Liver (tissue), 9 donors: Measurements from ENCODE around the gene SSNA1. TPM values are rescaled to one million over a fixed set of nuclear protein-coding genes. Genes with fewer than 3 reads are reported as not detected.

Source experiments
- DNase-seq: peaks from one replicate; pipeline ENCODE4 v3.0.0-alpha.2; 2017; ENCODE audit warnings: low spot score
- H3K27ac ChIP-seq, 2 donors: one replicate each; pipeline ENCODE4 v1.7.0; 2013; ENCODE audit warnings: inconsistent platforms in 2 of 2, low read length in 2 of 2, control low read depth in 1 of 2, low read depth in 1 of 2, mild to moderate bottlenecking in 1 of 2
- H3K27me3 ChIP-seq, 4 donors: one replicate each; pipeline versions ENCODE4 v1.6.1 to v1.7.0; 2013; ENCODE audit warnings: low read length in 3 of 4, inconsistent platforms in 1 of 4, mild to moderate bottlenecking in 1 of 4, moderate library complexity in 1 of 4; ENCODE audit not compliant: control insufficient read depth in 4 of 4, insufficient read depth in 4 of 4
- H3K36me3 ChIP-seq, 4 donors: one replicate each; pipeline versions ENCODE4 v1.6.1 to v1.7.0; 2013; ENCODE audit warnings: low read length in 3 of 4, mild to moderate bottlenecking in 3 of 4, low read depth in 1 of 4, moderate library complexity in 1 of 4; ENCODE audit not compliant: control insufficient read depth in 4 of 4, insufficient read depth in 3 of 4
- H3K4me1 ChIP-seq, 4 donors: one replicate each; pipeline versions ENCODE4 v1.6.1 to v1.7.0; 2013; ENCODE audit warnings: low read length in 3 of 4, mild to moderate bottlenecking in 3 of 4, moderate library complexity in 1 of 4; ENCODE audit not compliant: control insufficient read depth in 4 of 4, insufficient read depth in 4 of 4
- H3K4me3 ChIP-seq, 3 donors: one replicate each; pipeline versions ENCODE4 v1.6.1 to v1.7.0; 2013; ENCODE audit warnings: low read length in 3 of 3, control low read depth in 1 of 3, low read depth in 1 of 3, mild to moderate bottlenecking in 1 of 3
- H3K9ac ChIP-seq, 2 donors: one replicate each; pipeline ENCODE4 v1.7.0; 2013; ENCODE audit warnings: low read length in 2 of 2, mild to moderate bottlenecking in 2 of 2, moderate library complexity in 2 of 2, control low read depth in 1 of 2, low read depth in 1 of 2
- H3K9me3 ChIP-seq, 4 donors: one replicate each; pipeline versions ENCODE4 v1.6.1 to v1.7.0; 2013; ENCODE audit warnings: low read length in 3 of 4; ENCODE audit not compliant: control insufficient read depth in 4 of 4
- EGR1 ChIP-seq, 2 donors: IDR thresholded peaks; 2 replicates each; pipeline ENCODE4 v1.6.1; 2016 to 2018; ENCODE audit warnings: antibody characterized with exemption in 2 of 2, low read depth in 2 of 2
- FOXA2 ChIP-seq: IDR thresholded peaks from 2 replicates; pipeline ENCODE4 v1.6.1; 2016; ENCODE audit warnings: antibody characterized with exemption
- GABPA ChIP-seq, 2 donors: IDR thresholded peaks in 1 of 2; conservative IDR thresholded peaks in 1 of 2; 2 replicates each; pipeline ENCODE4 v1.6.1; 2016; ENCODE audit warnings: antibody characterized with exemption in 2 of 2, mild to moderate bottlenecking in 1 of 2, moderate library complexity in 1 of 2
- HNF4A ChIP-seq, 2 donors: conservative IDR thresholded peaks; 2 replicates each; pipeline ENCODE4 v1.6.1; 2016; ENCODE audit warnings: antibody characterized with exemption in 2 of 2, mild to moderate bottlenecking in 2 of 2
- HNF4G ChIP-seq: IDR thresholded peaks from 2 replicates; pipeline ENCODE4 v1.6.1; 2016; ENCODE audit warnings: antibody characterized with exemption
- NR2F2 ChIP-seq: IDR thresholded peaks from 2 replicates; pipeline ENCODE4 v1.6.1; 2016; ENCODE audit warnings: antibody characterized with exemption
- RAD21 ChIP-seq, 2 donors: IDR thresholded peaks; 2 replicates each; pipeline ENCODE4 v1.6.1; 2016; ENCODE audit warnings: antibody characterized with exemption in 2 of 2, mild to moderate bottlenecking in 2 of 2
- RXRA ChIP-seq, 2 donors: IDR thresholded peaks; 2 replicates each; pipeline ENCODE4 v1.6.1; 2017 to 2018; ENCODE audit warnings: antibody characterized with exemption in 2 of 2, mild to moderate bottlenecking in 1 of 2
- SP1 ChIP-seq: IDR thresholded peaks from 2 replicates; pipeline ENCODE4 v1.6.1; 2018; ENCODE audit warnings: antibody characterized with exemption, mild to moderate bottlenecking
- TAF1 ChIP-seq: conservative IDR thresholded peaks from 2 replicates; pipeline ENCODE4 v1.6.1; 2016; ENCODE audit warnings: antibody characterized with exemption, mild to moderate bottlenecking
- YY1 ChIP-seq: IDR thresholded peaks from 2 replicates; pipeline ENCODE4 v1.6.1; 2016; ENCODE audit warnings: antibody characterized with exemption, mild to moderate bottlenecking
- WGBS: extraction: QIAGEN DNeasy Blood & Tissue Kit; methylation state at CpG from one replicate; pipeline ENCODE4 v1.1.7; 2013; 5-methylcytosine and 5-hydroxymethylcytosine counted together
- polyA plus RNA-seq, 2 donors: library from polyadenylated mRNA; stranded (reverse) in 1 of 2; unstranded in 1 of 2; fragments of 200-250 nt in 1 of 2; fragments of >200 nt in 1 of 2; fragmentation: Nextera tagmentation in 1 of 2; extraction: Ambion mirVana in 1 of 2; gene quantifications; one replicate each; pipeline versions ENCODE4 v1.2.1 to v1.2.3, GENCODE V29; 2013 to 2015
- total RNA-seq, 2 donors: library from RNA; depleted of rRNA; stranded (reverse); fragments of >200 nt; gene quantifications; one replicate each; pipeline ENCODE4 v1.2.3, GENCODE V29; 2014
- TF ChIP-seq, protein P1 (sequence below): fragments of 150-350 bp; IDR thresholded peaks from 2 replicates; pipeline ENCODE4 v1.5.1; 2017; ENCODE audit warnings: improper control_type of control experiment, low read depth, low read length; ENCODE audit not compliant: missing input control
- TF ChIP-seq, protein P2 (sequence below): IDR thresholded peaks from 2 replicates; pipeline ENCODE4 v1.6.1; 2016; ENCODE audit warnings: antibody characterized with exemption, mild to moderate bottlenecking
- TF ChIP-seq, protein P3 (sequence below): IDR thresholded peaks from 2 replicates; pipeline ENCODE4 v1.6.1; 2016; ENCODE audit warnings: antibody characterized with exemption
- TF ChIP-seq, protein P4 (sequence below): IDR thresholded peaks from 2 replicates; pipeline ENCODE4 v1.6.1; 2016; ENCODE audit warnings: antibody characterized with exemption
- TF ChIP-seq, protein P5 (sequence below): IDR thresholded peaks from 2 replicates; pipeline ENCODE4 v1.6.1; 2016; ENCODE audit warnings: antibody characterized with exemption
- donor health status: healthy.
- donor health status: healthy.
- donor health status: healthy.
- donor health status: healthy.
- donor health status: healthy.

Gene SSNA1
- total and polyA plus RNA-seq, 4 donors = 29.8 to 44.2 (median 40.3) TPM

DNA sequence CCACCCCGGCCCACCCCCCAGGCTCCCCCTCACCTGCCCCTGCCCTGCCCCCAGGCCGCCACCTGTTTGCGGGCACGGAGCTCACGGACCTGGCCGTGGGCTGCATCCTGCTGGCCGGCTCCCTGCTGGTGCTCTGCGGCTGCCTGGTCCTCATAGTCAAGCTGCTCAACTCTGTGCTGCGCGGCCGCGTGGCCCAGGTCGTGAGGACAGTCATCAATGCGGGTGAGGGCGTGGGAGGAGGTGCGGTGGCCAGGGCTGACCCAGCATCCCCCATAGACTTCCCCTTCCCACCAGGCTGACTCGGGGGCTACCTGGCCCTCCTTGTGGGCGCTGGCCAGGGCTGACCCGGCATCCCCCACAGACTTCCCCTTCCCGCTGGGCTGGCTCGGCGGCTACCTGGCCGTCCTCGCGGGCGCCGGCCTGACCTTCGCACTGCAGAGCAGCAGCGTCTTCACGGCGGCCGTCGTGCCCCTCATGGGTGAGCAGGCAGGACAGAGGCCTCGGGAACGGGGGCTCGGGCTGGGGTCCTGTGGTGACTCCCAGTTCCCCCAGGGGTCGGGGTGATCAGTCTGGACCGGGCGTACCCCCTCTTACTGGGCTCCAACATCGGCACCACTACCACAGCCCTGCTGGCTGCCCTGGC lies 45.7 kb downstream of the SSNA1 start:
- no peak for TF ChIP-seq RXRA (IDR thresholded peaks at IDR 0.05)
- TF ChIP-seq, protein P1, sequence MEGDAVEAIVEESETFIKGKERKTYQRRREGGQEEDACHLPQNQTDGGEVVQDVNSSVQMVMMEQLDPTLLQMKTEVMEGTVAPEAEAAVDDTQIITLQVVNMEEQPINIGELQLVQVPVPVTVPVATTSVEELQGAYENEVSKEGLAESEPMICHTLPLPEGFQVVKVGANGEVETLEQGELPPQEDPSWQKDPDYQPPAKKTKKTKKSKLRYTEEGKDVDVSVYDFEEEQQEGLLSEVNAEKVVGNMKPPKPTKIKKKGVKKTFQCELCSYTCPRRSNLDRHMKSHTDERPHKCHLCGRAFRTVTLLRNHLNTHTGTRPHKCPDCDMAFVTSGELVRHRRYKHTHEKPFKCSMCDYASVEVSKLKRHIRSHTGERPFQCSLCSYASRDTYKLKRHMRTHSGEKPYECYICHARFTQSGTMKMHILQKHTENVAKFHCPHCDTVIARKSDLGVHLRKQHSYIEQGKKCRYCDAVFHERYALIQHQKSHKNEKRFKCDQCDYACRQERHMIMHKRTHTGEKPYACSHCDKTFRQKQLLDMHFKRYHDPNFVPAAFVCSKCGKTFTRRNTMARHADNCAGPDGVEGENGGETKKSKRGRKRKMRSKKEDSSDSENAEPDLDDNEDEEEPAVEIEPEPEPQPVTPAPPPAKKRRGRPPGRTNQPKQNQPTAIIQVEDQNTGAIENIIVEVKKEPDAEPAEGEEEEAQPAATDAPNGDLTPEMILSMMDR = no peak
- TF ChIP-seq, protein P2, sequence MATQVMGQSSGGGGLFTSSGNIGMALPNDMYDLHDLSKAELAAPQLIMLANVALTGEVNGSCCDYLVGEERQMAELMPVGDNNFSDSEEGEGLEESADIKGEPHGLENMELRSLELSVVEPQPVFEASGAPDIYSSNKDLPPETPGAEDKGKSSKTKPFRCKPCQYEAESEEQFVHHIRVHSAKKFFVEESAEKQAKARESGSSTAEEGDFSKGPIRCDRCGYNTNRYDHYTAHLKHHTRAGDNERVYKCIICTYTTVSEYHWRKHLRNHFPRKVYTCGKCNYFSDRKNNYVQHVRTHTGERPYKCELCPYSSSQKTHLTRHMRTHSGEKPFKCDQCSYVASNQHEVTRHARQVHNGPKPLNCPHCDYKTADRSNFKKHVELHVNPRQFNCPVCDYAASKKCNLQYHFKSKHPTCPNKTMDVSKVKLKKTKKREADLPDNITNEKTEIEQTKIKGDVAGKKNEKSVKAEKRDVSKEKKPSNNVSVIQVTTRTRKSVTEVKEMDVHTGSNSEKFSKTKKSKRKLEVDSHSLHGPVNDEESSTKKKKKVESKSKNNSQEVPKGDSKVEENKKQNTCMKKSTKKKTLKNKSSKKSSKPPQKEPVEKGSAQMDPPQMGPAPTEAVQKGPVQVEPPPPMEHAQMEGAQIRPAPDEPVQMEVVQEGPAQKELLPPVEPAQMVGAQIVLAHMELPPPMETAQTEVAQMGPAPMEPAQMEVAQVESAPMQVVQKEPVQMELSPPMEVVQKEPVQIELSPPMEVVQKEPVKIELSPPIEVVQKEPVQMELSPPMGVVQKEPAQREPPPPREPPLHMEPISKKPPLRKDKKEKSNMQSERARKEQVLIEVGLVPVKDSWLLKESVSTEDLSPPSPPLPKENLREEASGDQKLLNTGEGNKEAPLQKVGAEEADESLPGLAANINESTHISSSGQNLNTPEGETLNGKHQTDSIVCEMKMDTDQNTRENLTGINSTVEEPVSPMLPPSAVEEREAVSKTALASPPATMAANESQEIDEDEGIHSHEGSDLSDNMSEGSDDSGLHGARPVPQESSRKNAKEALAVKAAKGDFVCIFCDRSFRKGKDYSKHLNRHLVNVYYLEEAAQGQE = no peak
- no peak for TF ChIP-seq HNF4G
- TF ChIP-seq, protein P3, sequence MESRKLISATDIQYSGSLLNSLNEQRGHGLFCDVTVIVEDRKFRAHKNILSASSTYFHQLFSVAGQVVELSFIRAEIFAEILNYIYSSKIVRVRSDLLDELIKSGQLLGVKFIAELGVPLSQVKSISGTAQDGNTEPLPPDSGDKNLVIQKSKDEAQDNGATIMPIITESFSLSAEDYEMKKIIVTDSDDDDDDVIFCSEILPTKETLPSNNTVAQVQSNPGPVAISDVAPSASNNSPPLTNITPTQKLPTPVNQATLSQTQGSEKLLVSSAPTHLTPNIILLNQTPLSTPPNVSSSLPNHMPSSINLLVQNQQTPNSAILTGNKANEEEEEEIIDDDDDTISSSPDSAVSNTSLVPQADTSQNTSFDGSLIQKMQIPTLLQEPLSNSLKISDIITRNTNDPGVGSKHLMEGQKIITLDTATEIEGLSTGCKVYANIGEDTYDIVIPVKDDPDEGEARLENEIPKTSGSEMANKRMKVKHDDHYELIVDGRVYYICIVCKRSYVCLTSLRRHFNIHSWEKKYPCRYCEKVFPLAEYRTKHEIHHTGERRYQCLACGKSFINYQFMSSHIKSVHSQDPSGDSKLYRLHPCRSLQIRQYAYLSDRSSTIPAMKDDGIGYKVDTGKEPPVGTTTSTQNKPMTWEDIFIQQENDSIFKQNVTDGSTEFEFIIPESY = no peak
- Histone ChIP-seq H3K4me3 (no peak overlapping the region), H3K36me3 (no peaks in the 10 kb centered on the region), H3K9ac (no peak overlapping the region), H3K4me1 (peaks cover 5 to 21% (median 8%) of the 10 kb centered on the region in 4 donors), H3K27me3 (no peaks in the 10 kb centered on the region), H3K27ac (no peak overlapping the region), H3K9me3 (no peaks in the 10 kb centered on the region)
- DNase-seq = no peak
- WGBS = 39% methylated on average over 40 of the region's 40 CpGs

DNA sequence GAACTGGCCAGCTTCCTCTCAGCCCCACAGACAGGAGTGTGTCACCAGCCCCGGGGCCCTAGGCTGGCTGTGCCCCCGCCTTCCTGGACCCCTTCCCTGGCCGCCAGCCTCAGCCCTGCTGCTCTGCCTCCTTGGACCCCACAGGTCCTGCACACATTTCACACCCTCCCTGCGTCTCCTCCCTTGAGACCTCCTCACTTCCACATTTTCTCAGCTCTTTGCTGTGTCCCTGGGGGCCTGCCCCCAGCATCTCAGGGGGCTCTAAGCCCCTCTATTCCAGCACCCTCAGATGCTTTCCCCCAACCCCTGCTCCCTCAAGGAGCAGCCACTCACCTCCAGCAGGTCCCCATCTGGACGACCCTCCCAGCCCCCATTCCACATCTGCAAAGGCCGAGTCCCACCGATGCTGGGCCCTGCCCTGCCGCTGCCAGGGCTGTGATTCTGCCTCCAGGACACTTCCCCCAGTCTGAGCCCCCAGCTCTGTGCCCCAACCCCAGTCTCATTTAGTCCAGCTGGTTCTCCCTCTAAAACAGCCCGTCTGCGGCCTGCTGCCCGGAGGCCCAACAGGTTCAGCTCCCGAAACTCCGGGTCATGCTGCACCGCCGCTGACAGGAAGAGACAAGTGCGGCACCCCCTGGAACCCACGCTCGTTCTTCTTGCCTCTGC lies 46.4 kb downstream of the SSNA1 start:
- 78% methylated on average over 18 of the region's 18 CpGs for WGBS
- Histone ChIP-seq H3K9ac (no peak overlapping the region), H3K36me3 (no peaks in the 10 kb centered on the region), H3K27ac (no peak overlapping the region), H3K4me1 (peaks cover 5 to 22% (median 8%) of the 10 kb centered on the region in 4 donors), H3K9me3 (no peaks in the 10 kb centered on the region), H3K4me3 (no peak overlapping the region), H3K27me3 (no peaks in the 10 kb centered on the region)
- TF ChIP-seq, protein P4, sequence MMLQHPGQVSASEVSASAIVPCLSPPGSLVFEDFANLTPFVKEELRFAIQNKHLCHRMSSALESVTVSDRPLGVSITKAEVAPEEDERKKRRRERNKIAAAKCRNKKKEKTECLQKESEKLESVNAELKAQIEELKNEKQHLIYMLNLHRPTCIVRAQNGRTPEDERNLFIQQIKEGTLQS = no peak
- TF ChIP-seq, protein P5, sequence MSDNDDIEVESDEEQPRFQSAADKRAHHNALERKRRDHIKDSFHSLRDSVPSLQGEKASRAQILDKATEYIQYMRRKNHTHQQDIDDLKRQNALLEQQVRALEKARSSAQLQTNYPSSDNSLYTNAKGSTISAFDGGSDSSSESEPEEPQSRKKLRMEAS = no peak
- TF ChIP-seq, protein P2 = no peak
- no peak for TF ChIP-seq RAD21 (IDR thresholded peaks at IDR 0.05)
- TF ChIP-seq EGR1 (IDR thresholded peaks at IDR 0.05; ENCODE audit: low read depth in 2 of 2) = no peak
- no peak for TF ChIP-seq TAF1
- no peak for TF ChIP-seq FOXA2
- TF ChIP-seq HNF4G = no peak
- TF ChIP-seq YY1 = no peak
- no peak for TF ChIP-seq RXRA (IDR thresholded peaks at IDR 0.05)
- TF ChIP-seq GABPA (IDR thresholded peaks at IDR 0.05 in 1 of 2, conservative IDR thresholded peaks at IDR 0.05 in 1 of 2) = no peak
- no peak for TF ChIP-seq NR2F2
- no peak for TF ChIP-seq HNF4A (conservative IDR thresholded peaks at IDR 0.05)
- TF ChIP-seq, protein P1 = no peak
- no peak for TF ChIP-seq SP1
- no peak for DNase-seq
